Endothelial cell (in vitro differentiated cells): ENCODE data around the gene KIF16B. TPM values are rescaled to one million over a fixed set of nuclear protein-coding genes. Genes with fewer than 3 reads are reported as not detected.

Source experiments
- DNase-seq: peaks from one replicate; pipeline ENCODE4 v3.0.0; 2021; ENCODE audit warnings: low spot score
- H3K27ac Mint-ChIP-seq: one replicate; pipeline ENCODE4 v1.8.0; 2021; ENCODE audit warnings: mixed read lengths, inconsistent platforms; ENCODE audit not compliant: unreplicated experiment
- H3K27me3 Mint-ChIP-seq: one replicate; pipeline ENCODE4 v1.8.0; 2021; ENCODE audit warnings: mild to moderate bottlenecking, moderate library complexity, mixed read lengths, inconsistent platforms; ENCODE audit not compliant: unreplicated experiment
- H3K36me3 Mint-ChIP-seq: one replicate; pipeline ENCODE4 v1.8.0; 2021; ENCODE audit warnings: mild to moderate bottlenecking, low read depth, mixed read lengths, inconsistent platforms; ENCODE audit not compliant: unreplicated experiment
- H3K4me1 Mint-ChIP-seq: one replicate; pipeline ENCODE4 v1.8.0; 2021; ENCODE audit warnings: mild to moderate bottlenecking, mixed read lengths, inconsistent platforms; ENCODE audit not compliant: unreplicated experiment
- H3K4me3 Mint-ChIP-seq: one replicate; pipeline ENCODE4 v1.8.0; 2021; ENCODE audit warnings: mild to moderate bottlenecking, mixed read lengths, inconsistent platforms; ENCODE audit not compliant: unreplicated experiment
- H3K9me3 Mint-ChIP-seq: one replicate; pipeline ENCODE4 v1.8.0; 2021; ENCODE audit warnings: mixed read lengths, inconsistent platforms; ENCODE audit not compliant: unreplicated experiment
- total RNA-seq: library from RNA; stranded (reverse); fragmentation: NEBNext Ultra II Directional; extraction: Animal tissue kit (Norgen Biotek cat#: 25700); gene quantifications from one replicate; pipeline ENCODE4 v1.2.1, GENCODE V29; 2021; ENCODE audit not compliant: unreplicated experiment
- TF ChIP-seq, protein P1 (sequence below): fragments of 200-600 bp; sonication (generic); IDR thresholded peaks from one replicate; pipeline ENCODE4 v1.5.0; 2021; ENCODE audit warnings: antibody characterized with exemption; ENCODE audit not compliant: unreplicated experiment

The KIF16B gene
- total RNA-seq, 1 donor from 2014 or later: 10.5 TPM

DNA sequence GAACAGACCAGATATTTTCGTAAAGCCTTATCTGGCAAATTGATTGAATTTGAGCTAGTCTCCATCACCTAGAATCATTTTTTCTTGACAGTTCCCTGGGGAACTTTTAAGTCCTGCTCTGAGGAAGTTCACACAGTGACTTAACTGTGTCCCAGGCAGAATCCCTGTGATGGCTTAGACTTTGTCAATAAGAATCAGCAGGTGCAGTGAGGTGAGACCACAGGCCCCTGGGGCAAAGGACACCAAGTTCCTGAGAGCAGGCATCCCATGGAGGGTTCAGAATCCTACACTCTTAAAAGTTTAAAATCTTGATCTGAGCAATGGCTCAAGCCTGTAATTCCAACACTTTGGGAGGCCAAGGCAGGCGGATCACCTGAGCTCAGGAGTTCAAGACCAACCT, 13.0 kb downstream of the KIF16B start:
- no peaks in the 10 kb centered on the region for H3K9me3 Mint-ChIP-seq
- peaks cover 2% of the 10 kb centered on the region for H3K27me3 Mint-ChIP-seq
- H3K4me3 Mint-ChIP-seq: no peak overlapping the region
- H3K4me1 Mint-ChIP-seq: no peaks in the 10 kb centered on the region
- DNase-seq: no peak
- TF ChIP-seq, protein P1, sequence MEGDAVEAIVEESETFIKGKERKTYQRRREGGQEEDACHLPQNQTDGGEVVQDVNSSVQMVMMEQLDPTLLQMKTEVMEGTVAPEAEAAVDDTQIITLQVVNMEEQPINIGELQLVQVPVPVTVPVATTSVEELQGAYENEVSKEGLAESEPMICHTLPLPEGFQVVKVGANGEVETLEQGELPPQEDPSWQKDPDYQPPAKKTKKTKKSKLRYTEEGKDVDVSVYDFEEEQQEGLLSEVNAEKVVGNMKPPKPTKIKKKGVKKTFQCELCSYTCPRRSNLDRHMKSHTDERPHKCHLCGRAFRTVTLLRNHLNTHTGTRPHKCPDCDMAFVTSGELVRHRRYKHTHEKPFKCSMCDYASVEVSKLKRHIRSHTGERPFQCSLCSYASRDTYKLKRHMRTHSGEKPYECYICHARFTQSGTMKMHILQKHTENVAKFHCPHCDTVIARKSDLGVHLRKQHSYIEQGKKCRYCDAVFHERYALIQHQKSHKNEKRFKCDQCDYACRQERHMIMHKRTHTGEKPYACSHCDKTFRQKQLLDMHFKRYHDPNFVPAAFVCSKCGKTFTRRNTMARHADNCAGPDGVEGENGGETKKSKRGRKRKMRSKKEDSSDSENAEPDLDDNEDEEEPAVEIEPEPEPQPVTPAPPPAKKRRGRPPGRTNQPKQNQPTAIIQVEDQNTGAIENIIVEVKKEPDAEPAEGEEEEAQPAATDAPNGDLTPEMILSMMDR: no peak
- H3K27ac Mint-ChIP-seq: no peak overlapping the region
- peaks cover 5% of the 10 kb centered on the region for H3K36me3 Mint-ChIP-seq

DNA sequence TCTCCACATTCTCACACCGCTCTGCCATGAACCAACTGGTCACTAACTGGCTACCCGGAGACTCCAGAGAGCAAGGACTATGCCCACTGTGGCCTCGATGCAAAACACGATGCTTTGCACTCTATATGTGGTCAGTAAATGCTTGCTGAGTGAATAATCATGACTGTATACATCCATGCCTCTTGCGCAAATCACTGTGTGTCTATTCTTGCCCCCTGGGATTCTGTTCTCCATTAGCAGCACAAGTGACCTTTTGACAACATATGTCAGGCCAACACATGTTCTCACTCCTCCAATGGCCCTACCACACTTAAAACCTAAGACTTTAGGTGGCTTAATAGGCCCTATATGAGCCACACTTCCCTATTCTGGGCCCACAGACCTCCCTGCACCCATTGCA, 16.9 kb downstream of the KIF16B start:
- Mint-ChIP-seq H3K4me1 (peaks cover 6% of the 10 kb centered on the region), H3K27me3 (peaks cover 2% of the 10 kb centered on the region), H3K9me3 (no peaks in the 10 kb centered on the region), H3K27ac (no peak overlapping the region), H3K4me3 (no peak overlapping the region), H3K36me3 (peaks cover 5% of the 10 kb centered on the region)
- TF ChIP-seq, protein P1: no peak
- DNase-seq: no peak

DNA sequence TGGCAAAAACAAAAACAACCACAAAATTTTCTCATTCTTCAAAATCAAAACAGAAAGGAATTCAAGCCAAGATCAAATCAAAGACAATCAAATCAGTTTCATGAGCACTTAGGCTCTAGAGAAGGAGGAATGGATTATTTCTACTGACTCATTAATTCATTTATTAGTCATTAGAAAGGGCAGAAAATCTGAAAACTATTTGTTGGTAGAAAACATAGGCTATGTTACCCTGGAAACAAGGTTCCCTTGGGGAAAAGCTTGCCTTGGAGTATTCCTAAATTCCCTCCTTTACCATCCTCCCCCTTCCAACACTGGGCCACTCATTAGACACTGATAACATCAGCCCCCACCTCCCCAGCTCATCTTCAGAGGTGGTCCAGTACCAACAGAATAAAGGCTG, 17.5 kb downstream of the KIF16B start:
- H3K4me1 Mint-ChIP-seq: peaks cover 6% of the 10 kb centered on the region
- H3K27me3 Mint-ChIP-seq: peaks cover 2% of the 10 kb centered on the region
- H3K36me3 Mint-ChIP-seq: peaks cover 5% of the 10 kb centered on the region
- TF ChIP-seq, protein P1: no peak
- H3K4me3 Mint-ChIP-seq: no peak overlapping the region
- H3K9me3 Mint-ChIP-seq: no peaks in the 10 kb centered on the region
- DNase-seq: no peak
- H3K27ac Mint-ChIP-seq: no peak overlapping the region

DNA sequence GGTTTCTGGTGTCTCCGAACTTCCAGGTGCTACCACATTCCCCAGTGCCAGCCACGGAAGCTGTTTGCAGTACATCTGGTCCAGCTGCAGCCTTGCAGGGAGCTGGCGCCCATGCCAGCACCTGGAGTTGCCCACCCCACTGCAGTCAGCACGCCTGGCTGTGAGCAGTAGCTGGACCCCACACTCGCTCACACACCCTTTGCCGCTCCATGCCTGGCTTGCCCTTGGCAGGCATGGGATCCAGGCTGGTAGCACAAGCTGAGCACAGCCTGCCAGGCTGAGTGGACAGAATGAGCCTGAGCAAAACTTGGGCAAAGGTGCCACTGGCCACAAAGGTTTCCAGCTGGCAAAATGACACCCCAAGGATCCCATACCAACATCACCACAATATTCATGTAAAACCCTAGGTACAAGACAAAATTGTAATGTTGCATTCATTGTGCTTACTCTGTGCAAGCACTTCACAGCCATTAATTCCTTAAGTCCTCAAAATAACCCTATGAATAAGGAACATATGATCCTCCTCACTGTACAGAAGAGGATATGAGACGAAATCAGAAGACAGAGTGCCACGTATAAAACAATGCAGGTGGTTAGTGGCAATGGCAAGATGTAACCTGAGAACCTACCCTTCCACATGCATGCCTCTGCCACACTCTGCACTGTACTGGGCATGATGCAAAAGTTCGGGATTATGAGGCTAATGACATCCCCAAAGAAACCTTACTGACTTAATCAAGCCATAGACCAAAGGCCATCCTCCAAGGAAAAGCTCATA, 18.3 kb downstream of the KIF16B start:
- no peak overlapping the region for H3K4me3 Mint-ChIP-seq
- no peak for DNase-seq
- peaks cover 5% of the 10 kb centered on the region for H3K36me3 Mint-ChIP-seq
- TF ChIP-seq, protein P1: no peak
- H3K9me3 Mint-ChIP-seq: no peaks in the 10 kb centered on the region
- no peak overlapping the region for H3K27ac Mint-ChIP-seq
- H3K4me1 Mint-ChIP-seq: peaks cover 6% of the 10 kb centered on the region
- peaks cover 2% of the 10 kb centered on the region for H3K27me3 Mint-ChIP-seq

DNA sequence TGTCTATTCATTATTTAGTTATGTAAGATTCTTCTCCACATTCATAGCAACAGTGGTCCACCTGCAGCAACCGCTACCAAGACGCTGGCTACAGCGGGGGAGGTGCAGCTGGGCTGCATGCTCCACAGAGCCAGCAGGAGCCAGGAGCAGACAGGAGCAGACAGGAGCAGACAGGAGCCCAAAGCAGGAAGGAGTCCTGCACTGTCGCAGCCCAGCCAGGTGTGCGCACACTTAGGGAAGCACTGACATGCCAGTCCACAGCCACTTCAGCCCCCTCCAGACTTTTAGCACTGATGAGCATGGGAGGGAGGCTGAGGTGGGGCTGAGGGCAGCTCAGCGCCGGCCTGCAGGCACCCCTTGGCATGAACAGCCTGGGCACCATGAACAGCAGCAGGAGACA, 19.6 kb downstream of the KIF16B start:
- Mint-ChIP-seq H3K4me3 (no peak overlapping the region), H3K36me3 (peaks cover 5% of the 10 kb centered on the region), H3K27me3 (peaks cover 2% of the 10 kb centered on the region), H3K4me1 (peaks cover 6% of the 10 kb centered on the region), H3K27ac (no peak overlapping the region), H3K9me3 (no peaks in the 10 kb centered on the region)
- DNase-seq: no peak
- TF ChIP-seq, protein P1: no peak
